Measurements from ENCODE around the gene MARCKS.

GRCh38 chr6:113847447-113847846 lies 9.7 kb upstream of the MARCKS start:
- TF ChIP-seq TCF12 (IDR thresholded peaks at IDR 0.05; ENCODE audit: low read depth, low read length) (no peak), POLR2A (IDR thresholded peaks at IDR 0.05; ENCODE audit: low read depth, low read length) (no peak)
